22Rv1 (cell line): ENCODE data around the gene ANKRD36C.
"Not testable (repeated sequence)": the region's sequence is repeated elsewhere in the genome, so short reads cannot be mapped to it uniquely, and the experiment has no call there.

Source experiments
- CTCF ChIP-seq: fragments of 450-650 bp; IDR thresholded peaks from 2 replicates; pipeline ENCODE4 v1.5.1; 2017; ENCODE audit warnings: mild to moderate bottlenecking
- ZFX ChIP-seq: fragments of 450-650 bp; IDR thresholded peaks from 2 replicates; pipeline ENCODE4 v1.6.1; 2017; ENCODE audit warnings: antibody characterized with exemption, borderline replicate concordance

- TF ChIP-seq CTCF, ZFX: not testable (repeated sequence)
These were observed 192.3 kb downstream of the ANKRD36C start for GRCh38 chr2:95799147-95799889.
